ENCODE results near the gene METTL21A. TPM values are rescaled to one million over a fixed set of nuclear protein-coding genes. Genes with fewer than 3 reads are reported as not detected.

Gene METTL21A
- 10 to 100 TPM; 11.0 to 21.3 TPM for total RNA-seq

DNA sequence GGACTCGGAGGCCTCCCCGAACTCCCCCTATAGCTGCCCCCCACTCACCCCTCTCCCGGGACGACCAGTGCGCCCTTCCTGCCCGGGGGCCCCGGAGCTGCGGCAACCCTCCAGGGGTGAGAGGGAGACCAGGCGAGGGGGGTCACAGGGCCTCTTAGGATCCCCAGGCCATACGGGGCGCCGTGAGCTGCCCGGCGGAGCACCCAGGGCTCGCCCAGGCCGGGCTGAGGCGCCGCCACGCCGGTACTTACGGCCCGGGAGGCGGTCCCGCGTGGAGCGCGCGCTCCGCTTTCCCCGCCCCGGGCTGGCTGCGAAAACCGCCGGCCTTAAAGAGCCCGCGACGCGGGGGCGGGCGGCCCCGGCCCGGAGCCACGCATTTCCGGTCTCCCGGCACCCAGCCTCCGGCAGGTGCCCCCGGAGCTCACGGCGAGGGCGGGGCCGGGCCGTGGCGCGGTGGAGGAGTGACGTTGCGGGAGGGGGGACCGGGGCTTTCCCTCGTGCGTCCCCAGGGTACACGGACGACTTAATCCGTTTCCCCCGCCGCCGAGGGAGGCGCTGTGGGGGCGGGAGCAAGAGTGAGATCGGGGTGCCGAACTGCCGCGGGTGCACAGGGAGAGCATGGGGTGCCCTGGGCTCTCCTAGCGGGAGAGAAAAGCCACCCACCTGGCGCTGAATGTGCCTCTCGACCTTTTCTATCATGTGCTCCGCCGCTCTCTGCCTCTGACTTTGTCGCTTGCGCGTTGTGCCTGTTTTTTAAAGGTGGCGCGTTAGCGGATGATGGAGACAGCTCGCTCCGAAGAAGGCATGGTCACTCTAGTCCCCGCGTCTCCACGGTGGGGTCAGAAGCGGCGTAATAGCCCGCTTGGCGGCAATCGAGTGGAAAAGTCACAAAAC is at the start of gene METTL21A:
TSS of gene METTL21A (minus strand) at position 381 of the 894 bp plus-strand sequence. CDS start 1,019 bp downstream, outside the sequence.

Small RNA genes lying within 50 kb of the gene (small RNA-seq; reads per million reads assigned to genes)
- gene RPS29P9: 0 reads per million in 2 donors

Other genes with a start within 250 kb of the METTL21A start
- gene CREB1, start 95.4 kb downstream of the METTL21A start, total RNA-seq: 10 to 100 TPM; 27.9 to 34.3 TPM
- 10 to 100 TPM in 1 of 2 donors, 1 to 10 TPM in 1; 4.5 to 10.7 TPM for gene CCNYL1, start 86.2 kb upstream of the METTL21A start, total RNA-seq
- gene FZD5, start 144.5 kb upstream of the METTL21A start, total RNA-seq: 1 to 10 TPM; 2.7 to 2.8 TPM